ENCODE measurements around the gene MAST1. TPM values are rescaled to one million over a fixed set of nuclear protein-coding genes. Genes with fewer than 3 reads are reported as not detected.

The MAST1 gene
- polyA plus RNA-seq (2011; rRNA removed) (1.4 and 1.8 TPM in 2 replicates), polyA plus RNA-seq (2017; fragmentation: RNase III; extraction: RNeasy Plus Mini Kit Qiagen cat#74134 plus additional on column Dnase treatment) (1.8 to 3.0 TPM (median 2.2 TPM) in 3 replicates), polyA minus RNA-seq (2011; rRNA and poly(A)+ RNA removed) (1.3 and 1.5 TPM in 2 replicates)
- polyA plus RNA-seq (2012; cell fraction: cytosol; rRNA removed) = 2.4 and 3.3 TPM in 2 replicates
- 9.0 and 10.9 TPM in 2 replicates for polyA plus RNA-seq (2012; cell fraction: nucleus; rRNA removed)

GRCh38 chr19:12838182-12838885 is at the start of gene MAST1:
MAST1 (plus strand) TSS chr19:12838515; CDS start chr19:12838573, 58 bp downstream.
- POLR2A ChIA-PET = no interaction called here
- DNase-seq (ENCODE audit: low read depth in 1 of 2, low spot score in 1 of 2) = peak in 1 of 2 experiments; percentile 46
- no peaks in the 10 kb centered on the region for H3K9me3 ChIP-seq
- FAIRE-seq = no peak
- CTCF ChIA-PET = interaction anchor here (0.6 to 2.9 kb wide), 9 partner anchors 9 to 153 kb away, joined by 3 to 27 read pairs (median 3); no protein-coding TSS in a partner anchor
- peak within 1 kb of the TSS; percentile 66 for H3K4me2 ChIP-seq
- peak; percentile 59 to 68 for ATAC-seq
- peak within 1 kb of the TSS; percentile 71 to 87 for H3K27ac ChIP-seq
- no peak for TF ChIP-seq EHF (CRISPR knock-in tag; IDR thresholded peaks at IDR 0.05)
- TF ChIP-seq RFX5 (IDR thresholded peaks at IDR 0.05) = no peak
- TF ChIP-seq HOXA7 (CRISPR knock-in tag; IDR thresholded peaks at IDR 0.05) = no peak
- TF ChIP-seq CTCF (IDR thresholded peaks at IDR 0.05) = peak; percentile 69
- no peak for TF ChIP-seq RAD21 (conservative IDR thresholded peaks at IDR 0.05 in 1 of 2, IDR thresholded peaks at IDR 0.05 in 1 of 2)
- TF ChIP-seq MAZ (IDR thresholded peaks at IDR 0.05; ENCODE audit: borderline replicate concordance, low read depth, low read length) = 0 out of 2 replicates have a peak, but pooled peaks have one; percentile 23
- TF ChIP-seq SMC3 (IDR thresholded peaks at IDR 0.05) = peak; percentile 19; the same call in 1 of the 3 replicates
- TF ChIP-seq EP300 (IDR thresholded peaks at IDR 0.05) = no peak
- WGBS (ENCODE audit: missing lambda C conversion rate) = 0% methylated on average over 9 of the region's 69 CpGs
- peaks cover 10% of the 10 kb centered on the region; the same call in 1 of the 3 replicates for H3K4me1 ChIP-seq
- H3K4me3 ChIP-seq = peak within 1 kb of the TSS; percentile 78

GRCh38 chr19:12788682-12789097 is 49.6 kb upstream of the MAST1 start:
- no peak for ATAC-seq

More at GRCh38 chr19:12788682-12789097, 49.6 kb upstream of the MAST1 start:
- TF ChIP-seq GATA3 (IDR thresholded peaks at IDR 0.05; ENCODE audit: borderline replicate concordance) = peak; percentile 72; the same call in 1 of the 2 replicates
- TF ChIP-seq SMC3 (IDR thresholded peaks at IDR 0.05) = peak; percentile 33; the same call in 2 of the 3 replicates
- peak; percentile 62; the same call in 1 of the 2 replicates for TF ChIP-seq ESRRA (IDR thresholded peaks at IDR 0.05; ENCODE audit: borderline replicate concordance, low read length)
- no peak for TF ChIP-seq MAFK (IDR thresholded peaks at IDR 0.05; ENCODE audit: partially characterized antibody)
- TF ChIP-seq HOXB5 (CRISPR knock-in tag; IDR thresholded peaks at IDR 0.05) = no peak
- TF ChIP-seq JUN (IDR thresholded peaks at IDR 0.05) = peak; percentile 62 to 65; a peak in 3 of 5 replicates
- peak; percentile 63; the same call in 1 of the 2 replicates for TF ChIP-seq MAX (IDR thresholded peaks at IDR 0.05)
- no peak for TF ChIP-seq HDAC2 (IDR thresholded peaks at IDR 0.05)
- TF ChIP-seq EP300 (IDR thresholded peaks at IDR 0.05) = peak in 1 of 2 experiments; percentile 72; a peak in 2 of 5 replicates
- TF ChIP-seq PBX3 (IDR thresholded peaks at IDR 0.05) = 0 out of 2 replicates have a peak, but pooled peaks have one; percentile 46
- peak; percentile 82 for TF ChIP-seq ATOH8 (CRISPR knock-in tag; IDR thresholded peaks at IDR 0.05; ENCODE audit: low read depth)
- no peak for TF ChIP-seq HEYL (CRISPR knock-in tag; IDR thresholded peaks at IDR 0.05)
- POLR2A ChIA-PET = interaction anchor here (1.1 to 2.4 kb wide), 2 partner anchors 11 to 23 kb away, joined by 3 to 24 read pairs; no protein-coding TSS in a partner anchor
- Histone ChIP-seq H3K9me3 (no peaks in the 10 kb centered on the region), H3K27ac (peak overlapping the region; percentile 96 to 99), H3K4me1 (peaks cover 63% of the 10 kb centered on the region), H3K4me2 (peak overlapping the region; percentile 99), H3K4me3 (peak overlapping the region; percentile 92)
- DNase-seq (ENCODE audit: low read depth in 1 of 2, low spot score in 1 of 2) (peak in 1 of 2 experiments; percentile 89), FAIRE-seq (no peak)
- CTCF ChIA-PET = interaction anchor here (1.0 to 5.0 kb wide), 5 partner anchors 11 to 31 kb away, joined by 3 to 58 read pairs (median 4); no protein-coding TSS in a partner anchor
- WGBS (ENCODE audit: missing lambda C conversion rate) = 1% methylated on average over 5 of the region's 12 CpGs

Measured in A549 (cell line).